Neuronal stem cell (in vitro differentiated cells): Measurements from ENCODE around the gene ANKS1A.
"Not testable (repeated sequence)": the region's sequence is repeated elsewhere in the genome, so short reads cannot be mapped to it uniquely, and the experiment has no call there.

Experiments
- DNase-seq: peaks from one replicate; pipeline ENCODE4 v3.0.0-alpha.2; 2013; ENCODE audit warnings: low spot score
- H2AFZ ChIP-seq: one replicate; pipeline ENCODE4 v1.6.1; 2013; ENCODE audit warnings: mild to moderate bottlenecking, low read length, inconsistent platforms
- H2AK5ac ChIP-seq: 2 replicates; pipeline ENCODE4 v1.6.1; 2013; ENCODE audit warnings: low read depth, mild to moderate bottlenecking, inconsistent platforms, low read length, moderate library complexity, mixed read lengths
- H2BK120ac ChIP-seq: 2 replicates; pipeline ENCODE4 v1.6.1; 2013; ENCODE audit warnings: low read depth, mild to moderate bottlenecking, inconsistent platforms, low read length, moderate library complexity, mixed read lengths
- H2BK12ac ChIP-seq: one replicate; pipeline ENCODE4 v1.6.1; 2013; ENCODE audit warnings: low read length, inconsistent platforms
- H2BK15ac ChIP-seq: 2 replicates; pipeline ENCODE4 v1.6.1; 2013; ENCODE audit warnings: mild to moderate bottlenecking, low read length, inconsistent platforms, mixed read lengths
- H2BK5ac ChIP-seq: one replicate; pipeline ENCODE4 v1.6.1; 2013; ENCODE audit warnings: inconsistent platforms, mild to moderate bottlenecking, low read length, moderate library complexity
- H3K14ac ChIP-seq: one replicate; pipeline ENCODE4 v1.6.1; 2013; ENCODE audit warnings: low read length, inconsistent platforms
- H3K18ac ChIP-seq: 2 replicates; pipeline ENCODE4 v1.6.1; 2013; ENCODE audit warnings: low read length, inconsistent platforms
- H3K23ac ChIP-seq: 2 replicates; pipeline ENCODE4 v1.6.1; 2013; ENCODE audit warnings: low read depth, mild to moderate bottlenecking, mixed read lengths, low read length, inconsistent platforms; ENCODE audit not compliant: poor library complexity
- H3K27ac ChIP-seq: replicated peaks from 3 replicates; pipeline ENCODE4 v1.5.1; 2013; ENCODE audit warnings: low read length, inconsistent platforms
- H3K27me3 ChIP-seq, 3 experiments: 2 replicates each; pipeline ENCODE4 v1.6.1; 2013; ENCODE audit warnings: low read length in 3 of 3, mild to moderate bottlenecking in 2 of 3, inconsistent platforms in 1 of 3, low read depth in 1 of 3, mixed read lengths in 1 of 3, moderate library complexity in 1 of 3; ENCODE audit not compliant: control insufficient read depth in 3 of 3, insufficient read depth in 3 of 3
- H3K36me3 ChIP-seq, 2 donors: replicated peaks in 1 of 2; 2 replicates each; pipeline ENCODE4 v1.6.1; 2013; ENCODE audit warnings: low read length in 2 of 2; ENCODE audit not compliant: control insufficient read depth in 2 of 2, insufficient read depth in 2 of 2
- H3K4ac ChIP-seq: 2 replicates; pipeline ENCODE4 v1.6.1; 2013; ENCODE audit warnings: inconsistent platforms, mild to moderate bottlenecking, low read length, moderate library complexity
- H3K4me1 ChIP-seq, 2 donors: 1 replicate in 1 of 2; 2 replicates in 1 of 2; pipeline ENCODE4 v1.6.1; 2013; ENCODE audit warnings: low read length in 2 of 2, low read depth in 1 of 2; ENCODE audit not compliant: control insufficient read depth in 2 of 2, insufficient read depth in 1 of 2
- H3K4me2 ChIP-seq: one replicate; pipeline ENCODE4 v1.6.1; 2013; ENCODE audit warnings: mild to moderate bottlenecking, low read length, inconsistent platforms; ENCODE audit not compliant: insufficient read depth, poor library complexity, severe bottlenecking
- H3K4me3 ChIP-seq, 2 donors: 2 replicates each; pipeline ENCODE4 v1.5.1; 2013; ENCODE audit warnings: low read length in 2 of 2, mild to moderate bottlenecking in 2 of 2, inconsistent platforms in 1 of 2, moderate library complexity in 1 of 2
- H3K79me1 ChIP-seq: one replicate; pipeline ENCODE4 v1.6.1; 2013; ENCODE audit warnings: low read depth, mild to moderate bottlenecking, inconsistent platforms, low read length, moderate library complexity
- H3K9ac ChIP-seq: one replicate; pipeline ENCODE4 v1.6.1; 2013; ENCODE audit warnings: mild to moderate bottlenecking, low read depth, low read length, inconsistent platforms; ENCODE audit not compliant: poor library complexity
- H3K9me3 ChIP-seq, 2 donors: replicated peaks in 1 of 2; 2 replicates each; pipeline versions ENCODE3 to v1.6.1; 2013; ENCODE audit warnings: low read length in 2 of 2, mild to moderate bottlenecking in 2 of 2, inconsistent platforms in 1 of 2, low read depth in 1 of 2, mixed read lengths in 1 of 2, moderate library complexity in 1 of 2; ENCODE audit not compliant: control insufficient read depth in 2 of 2, insufficient read depth in 1 of 2
- H4K8ac ChIP-seq: one replicate; pipeline ENCODE4 v1.6.1; 2013; ENCODE audit warnings: low read depth, mild to moderate bottlenecking, inconsistent platforms, low read length, moderate library complexity
- H4K91ac ChIP-seq: one replicate; pipeline ENCODE4 v1.6.1; 2013; ENCODE audit warnings: low read length, low read depth, mild to moderate bottlenecking, inconsistent platforms; ENCODE audit not compliant: poor library complexity
- WGBS, 2 donors: extraction: QIAGEN DNeasy Blood & Tissue Kit; methylation state at CpG; one replicate each; pipeline ENCODE4 v1.1.7; 2013; ENCODE audit warnings: missing lambda C conversion rate in 2 of 2, mixed read lengths in 1 of 2; ENCODE audit not compliant: insufficient read length in 2 of 2, insufficient replicate concordance in 1 of 2; ENCODE audit errors: extremely low coverage in 2 of 2; 5-methylcytosine and 5-hydroxymethylcytosine counted together

The ANKS1A gene

GRCh38 chr6:34897130-34897529 lies 8.1 kb downstream of the ANKS1A start:
- WGBS, 2 donors, result no CpG with 5 or more reads among the region's 1 CpG
- Histone ChIP-seq H3K9me3 (no peaks in the 10 kb centered on the region), H3K79me1 (no peaks in the 10 kb centered on the region)

DNA sequence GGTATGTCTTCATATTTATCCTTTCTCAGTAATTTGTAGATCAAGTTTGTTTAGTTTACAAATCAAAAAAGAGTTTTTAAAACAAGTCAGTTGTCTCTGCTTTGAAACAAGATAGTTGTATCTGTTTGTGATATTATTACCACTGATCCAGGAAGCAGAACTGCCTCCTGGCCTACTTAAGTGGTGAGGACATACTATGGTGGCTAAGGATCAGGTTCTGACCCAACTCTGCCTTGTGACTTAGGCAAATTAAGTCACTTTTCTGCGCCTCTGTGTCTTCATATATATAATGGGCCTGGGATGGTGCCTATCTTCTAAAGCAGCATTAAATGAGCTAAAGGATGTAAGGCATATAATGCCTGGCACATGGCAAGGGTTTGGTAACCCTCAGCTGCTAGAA lies 8.7 kb downstream of the ANKS1A start:
- Histone ChIP-seq H3K23ac (no peak overlapping the region), H3K36me3 (no peaks in the 10 kb centered on the region), H3K9ac (no peak overlapping the region), H3K18ac (no peak overlapping the region), H3K27ac (no peak overlapping the region), H3K27me3 (no peaks in the 10 kb centered on the region), H2AK5ac (no peak overlapping the region), H3K4me2 (no peak overlapping the region), H3K79me1 (no peaks in the 10 kb centered on the region), H2BK5ac (no peak overlapping the region), H2BK120ac (no peak overlapping the region), H2BK15ac (no peak overlapping the region), H4K91ac (no peak overlapping the region), H2BK12ac (no peak overlapping the region), H3K4me3 (no peak overlapping the region), H3K4ac (no peak overlapping the region), H3K14ac (no peak overlapping the region), H3K9me3 (no peaks in the 10 kb centered on the region), H3K4me1 (peaks cover 0 to 4% of the 10 kb centered on the region in 2 donors), H2AFZ (no peak overlapping the region), H4K8ac (no peak overlapping the region)
- no peak for DNase-seq
- WGBS, 2 donors, result no CpG with 5 or more reads among the region's 1 CpG

More at GRCh38 chr6:34897130-34897529, 8.1 kb downstream of the ANKS1A start:
- Histone ChIP-seq H3K4me2 (no peak overlapping the region), H4K91ac (no peak overlapping the region), H3K27ac (no peak overlapping the region), H3K18ac (no peak overlapping the region), H3K4me3 (no peak overlapping the region), H2AK5ac (no peak overlapping the region), H3K4me1 (peaks cover 0 to 6% of the 10 kb centered on the region in 2 donors), H3K4ac (no peak overlapping the region), H3K14ac (no peak overlapping the region), H2BK12ac (no peak overlapping the region), H2BK5ac (no peak overlapping the region), H3K23ac (no peak overlapping the region), H2BK15ac (no peak overlapping the region), H2AFZ (no peak overlapping the region), H4K8ac (no peak overlapping the region), H3K27me3 (no peaks in the 10 kb centered on the region), H3K36me3 (no peaks in the 10 kb centered on the region), H3K9ac (no peak overlapping the region), H2BK120ac (no peak overlapping the region)
- DNase-seq, result no peak

GRCh38 chr6:34899748-34900147 lies 10.7 kb downstream of the ANKS1A start:
- not testable (repeated sequence) for H3K9ac ChIP-seq, H2BK15ac ChIP-seq, H3K4me2 ChIP-seq, H3K4me1 ChIP-seq, H2AFZ ChIP-seq, H4K8ac ChIP-seq, H2BK5ac ChIP-seq, H3K9me3 ChIP-seq, H4K91ac ChIP-seq, H3K4me3 ChIP-seq, H3K27ac ChIP-seq, H2AK5ac ChIP-seq, H3K14ac ChIP-seq, H3K23ac ChIP-seq, H3K36me3 ChIP-seq, H3K4ac ChIP-seq, DNase-seq, H2BK12ac ChIP-seq, H3K79me1 ChIP-seq, H2BK120ac ChIP-seq, H3K18ac ChIP-seq, H3K27me3 ChIP-seq
- WGBS, 2 donors, result no CpG with 5 or more reads among the region's 1 CpG

DNA sequence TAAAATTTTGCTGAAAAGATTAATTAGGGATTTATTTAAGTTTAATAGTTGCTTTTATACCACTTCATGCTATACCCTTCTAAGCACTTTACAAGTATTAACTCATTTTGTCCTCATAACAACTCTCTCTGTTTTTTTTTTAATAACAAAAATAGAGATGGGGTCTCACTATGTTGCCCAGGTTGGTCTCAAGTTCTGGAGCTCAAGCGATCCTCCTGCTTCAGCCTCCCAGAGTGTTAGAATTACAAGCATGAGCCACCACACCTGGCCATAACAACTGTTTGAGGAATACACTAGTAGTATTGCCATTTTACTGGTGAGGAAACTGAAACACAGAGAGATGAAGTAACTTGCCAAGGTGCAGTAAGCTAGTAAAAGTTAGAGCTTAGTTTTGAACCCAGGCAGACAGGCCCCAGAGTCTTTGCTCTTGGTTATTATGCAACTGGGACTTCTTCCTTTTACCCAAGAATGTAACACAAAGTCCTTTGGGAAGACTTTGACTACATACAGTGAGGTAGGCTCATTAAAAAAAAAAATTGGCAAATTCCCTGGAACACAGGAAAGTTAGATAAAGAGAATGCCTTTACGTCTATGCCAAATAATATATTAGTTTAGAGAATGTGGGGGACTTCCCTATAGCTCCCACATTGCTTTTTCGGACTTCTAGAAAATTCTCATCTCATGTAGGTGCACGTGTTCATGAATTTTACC lies 11.4 kb downstream of the ANKS1A start:
- Histone ChIP-seq H3K36me3 (peaks cover 0 to 6% of the 10 kb centered on the region in 2 donors), H3K4me1 (peaks cover 0 to under 1% of the 10 kb centered on the region in 2 donors), H4K8ac (no peak overlapping the region), H3K18ac (no peak overlapping the region), H3K4ac (no peak overlapping the region), H2AK5ac (no peak overlapping the region), H3K27ac (no peak overlapping the region), H3K4me2 (no peak overlapping the region), H2BK12ac (no peak overlapping the region), H2BK15ac (no peak overlapping the region), H2BK120ac (no peak overlapping the region), H2AFZ (no peak overlapping the region), H3K9ac (no peak overlapping the region), H3K4me3 (no peak overlapping the region), H4K91ac (no peak overlapping the region), H3K14ac (no peak overlapping the region), H2BK5ac (no peak overlapping the region), H3K9me3 (no peaks in the 10 kb centered on the region), H3K79me1 (no peaks in the 10 kb centered on the region), H3K27me3 (no peaks in the 10 kb centered on the region), H3K23ac (no peak overlapping the region)
- WGBS, 2 donors, result no CpG with 5 or more reads among the region's 4 CpGs
- no peak for DNase-seq
